ENCODE measurements around the gene PAX6.

Gene PAX6

DNA sequence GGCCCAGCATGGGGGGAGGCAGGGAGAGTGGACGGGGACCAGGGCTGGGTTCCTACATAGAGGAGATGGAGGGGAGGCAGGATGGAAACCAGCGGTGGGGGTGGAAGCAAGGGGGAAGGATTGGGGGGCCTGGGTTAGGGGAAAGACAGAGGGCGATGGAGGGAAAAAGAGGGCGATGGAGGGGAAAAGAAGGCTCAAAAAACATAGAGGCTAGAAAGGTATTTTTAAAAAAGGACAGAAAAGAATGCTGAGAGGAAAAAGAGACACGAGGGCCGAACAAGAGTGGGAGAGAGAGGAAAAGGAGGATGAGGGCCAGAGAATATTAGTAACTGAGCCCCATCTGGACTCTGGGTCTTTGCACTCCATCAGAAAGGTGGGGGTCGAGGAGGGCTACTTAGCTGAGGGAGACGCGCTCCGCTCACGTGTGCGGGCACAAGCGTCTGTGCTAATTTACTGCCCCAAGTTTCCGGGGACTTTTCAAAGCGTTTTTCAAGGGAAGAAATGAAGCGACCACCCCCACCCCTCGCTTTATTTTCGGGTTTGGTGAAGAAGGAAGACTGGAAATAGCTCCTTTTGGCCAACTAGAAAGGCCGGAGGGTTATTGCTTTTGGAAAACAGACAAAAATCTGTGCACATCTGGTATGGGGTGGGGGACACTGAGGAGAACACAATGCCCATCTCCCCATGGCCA, 14.5 kb downstream of the PAX6 start:
- Histone ChIP-seq H3K4me3 (replicated peaks; ENCODE audit: insufficient read depth, low read length) (no peak overlapping the region), H3K27ac (replicated peaks) (no peak overlapping the region), H3K27me3 (ENCODE audit: insufficient read depth, poor library complexity, severe bottlenecking) (peaks cover 59% of the 10 kb centered on the region)
- no peak for DNase-seq (ENCODE audit: low read depth in 1 of 2, low spot score in 1 of 2)
- TF ChIP-seq, protein P1, sequence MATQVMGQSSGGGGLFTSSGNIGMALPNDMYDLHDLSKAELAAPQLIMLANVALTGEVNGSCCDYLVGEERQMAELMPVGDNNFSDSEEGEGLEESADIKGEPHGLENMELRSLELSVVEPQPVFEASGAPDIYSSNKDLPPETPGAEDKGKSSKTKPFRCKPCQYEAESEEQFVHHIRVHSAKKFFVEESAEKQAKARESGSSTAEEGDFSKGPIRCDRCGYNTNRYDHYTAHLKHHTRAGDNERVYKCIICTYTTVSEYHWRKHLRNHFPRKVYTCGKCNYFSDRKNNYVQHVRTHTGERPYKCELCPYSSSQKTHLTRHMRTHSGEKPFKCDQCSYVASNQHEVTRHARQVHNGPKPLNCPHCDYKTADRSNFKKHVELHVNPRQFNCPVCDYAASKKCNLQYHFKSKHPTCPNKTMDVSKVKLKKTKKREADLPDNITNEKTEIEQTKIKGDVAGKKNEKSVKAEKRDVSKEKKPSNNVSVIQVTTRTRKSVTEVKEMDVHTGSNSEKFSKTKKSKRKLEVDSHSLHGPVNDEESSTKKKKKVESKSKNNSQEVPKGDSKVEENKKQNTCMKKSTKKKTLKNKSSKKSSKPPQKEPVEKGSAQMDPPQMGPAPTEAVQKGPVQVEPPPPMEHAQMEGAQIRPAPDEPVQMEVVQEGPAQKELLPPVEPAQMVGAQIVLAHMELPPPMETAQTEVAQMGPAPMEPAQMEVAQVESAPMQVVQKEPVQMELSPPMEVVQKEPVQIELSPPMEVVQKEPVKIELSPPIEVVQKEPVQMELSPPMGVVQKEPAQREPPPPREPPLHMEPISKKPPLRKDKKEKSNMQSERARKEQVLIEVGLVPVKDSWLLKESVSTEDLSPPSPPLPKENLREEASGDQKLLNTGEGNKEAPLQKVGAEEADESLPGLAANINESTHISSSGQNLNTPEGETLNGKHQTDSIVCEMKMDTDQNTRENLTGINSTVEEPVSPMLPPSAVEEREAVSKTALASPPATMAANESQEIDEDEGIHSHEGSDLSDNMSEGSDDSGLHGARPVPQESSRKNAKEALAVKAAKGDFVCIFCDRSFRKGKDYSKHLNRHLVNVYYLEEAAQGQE (IDR thresholded peaks at IDR 0.05; ENCODE audit: insufficient replicate concordance, low read depth), result no peak
- no peak for TF ChIP-seq GABPA (IDR thresholded peaks at IDR 0.05; ENCODE audit: low read depth)

DNA sequence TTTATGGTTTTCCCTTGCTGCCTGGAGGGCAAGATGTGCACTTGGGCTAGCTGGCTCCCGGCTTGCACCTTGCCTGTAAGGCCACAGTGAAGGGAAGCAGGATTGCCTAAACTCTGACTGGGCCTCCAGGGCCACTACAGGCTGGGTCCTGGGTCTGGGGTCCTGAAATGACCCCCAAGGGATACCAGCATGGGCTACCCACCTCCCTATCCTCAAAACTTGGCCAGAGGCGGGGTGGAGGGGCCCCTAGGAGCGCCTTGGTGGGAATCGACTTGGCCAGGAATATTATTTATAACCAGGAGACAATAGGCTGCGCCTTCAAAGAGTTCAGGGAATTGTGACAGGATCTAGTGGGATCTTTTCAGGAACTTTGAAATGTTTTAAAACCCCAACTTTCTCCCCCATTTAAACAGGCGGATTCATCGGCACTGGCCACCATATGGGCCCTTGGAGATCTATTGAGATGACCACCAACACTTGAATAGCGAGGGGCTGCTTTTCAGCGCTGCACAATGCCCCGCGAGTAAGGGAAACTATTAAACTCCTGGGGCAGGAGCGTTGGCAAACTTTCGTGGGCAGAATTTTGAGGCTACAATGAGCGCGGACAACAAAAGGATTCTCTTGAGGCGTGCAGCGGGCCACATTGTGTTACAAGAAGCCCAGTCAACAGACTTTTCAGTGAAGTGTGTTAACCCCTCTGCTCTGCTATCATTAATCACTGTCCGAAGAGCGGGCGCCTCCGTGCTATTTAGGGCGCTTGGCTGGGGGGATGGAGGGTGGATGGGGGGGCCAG, 15.2 kb downstream of the PAX6 start:
- Histone ChIP-seq H3K4me3 (replicated peaks; ENCODE audit: insufficient read depth, low read length) (no peak overlapping the region), H3K27ac (replicated peaks) (no peak overlapping the region), H3K27me3 (ENCODE audit: insufficient read depth, poor library complexity, severe bottlenecking) (peaks cover 51% of the 10 kb centered on the region)
- TF ChIP-seq, protein P2, sequence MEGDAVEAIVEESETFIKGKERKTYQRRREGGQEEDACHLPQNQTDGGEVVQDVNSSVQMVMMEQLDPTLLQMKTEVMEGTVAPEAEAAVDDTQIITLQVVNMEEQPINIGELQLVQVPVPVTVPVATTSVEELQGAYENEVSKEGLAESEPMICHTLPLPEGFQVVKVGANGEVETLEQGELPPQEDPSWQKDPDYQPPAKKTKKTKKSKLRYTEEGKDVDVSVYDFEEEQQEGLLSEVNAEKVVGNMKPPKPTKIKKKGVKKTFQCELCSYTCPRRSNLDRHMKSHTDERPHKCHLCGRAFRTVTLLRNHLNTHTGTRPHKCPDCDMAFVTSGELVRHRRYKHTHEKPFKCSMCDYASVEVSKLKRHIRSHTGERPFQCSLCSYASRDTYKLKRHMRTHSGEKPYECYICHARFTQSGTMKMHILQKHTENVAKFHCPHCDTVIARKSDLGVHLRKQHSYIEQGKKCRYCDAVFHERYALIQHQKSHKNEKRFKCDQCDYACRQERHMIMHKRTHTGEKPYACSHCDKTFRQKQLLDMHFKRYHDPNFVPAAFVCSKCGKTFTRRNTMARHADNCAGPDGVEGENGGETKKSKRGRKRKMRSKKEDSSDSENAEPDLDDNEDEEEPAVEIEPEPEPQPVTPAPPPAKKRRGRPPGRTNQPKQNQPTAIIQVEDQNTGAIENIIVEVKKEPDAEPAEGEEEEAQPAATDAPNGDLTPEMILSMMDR (IDR thresholded peaks at IDR 0.05; ENCODE audit: insufficient read depth, low read length), result no peak
- TF ChIP-seq, protein P1 (IDR thresholded peaks at IDR 0.05; ENCODE audit: insufficient replicate concordance, low read depth), result no peak
- no peak for TF ChIP-seq GABPA (IDR thresholded peaks at IDR 0.05; ENCODE audit: low read depth)
- TF ChIP-seq POLR2AphosphoS5 (IDR thresholded peaks at IDR 0.05; ENCODE audit: low read depth), result no peak
- TF ChIP-seq SPI1 (IDR thresholded peaks at IDR 0.05; ENCODE audit: borderline replicate concordance, low read depth), result no peak
- no peak for DNase-seq (ENCODE audit: low read depth in 1 of 2, low spot score in 1 of 2)

DNA sequence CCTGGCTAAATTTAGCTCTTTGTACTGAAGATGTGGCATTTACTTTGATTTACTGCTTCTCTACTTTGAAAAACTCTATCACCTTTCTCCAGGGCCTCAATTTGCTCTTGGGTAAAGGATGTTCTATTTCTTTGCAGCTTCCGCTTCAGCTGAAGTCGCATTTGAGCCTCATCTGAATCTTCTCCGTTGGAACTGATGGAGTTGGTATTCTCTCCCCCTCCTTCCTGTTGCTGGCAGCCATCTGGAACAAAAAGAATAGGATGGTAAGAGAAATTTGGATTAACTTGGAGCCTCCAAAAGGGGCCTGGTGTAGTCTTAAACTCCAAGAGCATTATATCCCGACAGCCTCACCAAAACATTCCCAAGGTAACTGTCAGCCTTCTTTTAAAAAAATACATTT, 16.6 kb downstream of the PAX6 start:
- H3K4me3 ChIP-seq (replicated peaks; ENCODE audit: insufficient read depth, low read length), result no peak overlapping the region
- TF ChIP-seq POLR2AphosphoS5 (IDR thresholded peaks at IDR 0.05; ENCODE audit: low read depth) (no peak), SPI1 (IDR thresholded peaks at IDR 0.05; ENCODE audit: borderline replicate concordance, low read depth) (no peak), GABPA (IDR thresholded peaks at IDR 0.05; ENCODE audit: low read depth) (no peak)
- TF ChIP-seq, protein P2 (IDR thresholded peaks at IDR 0.05; ENCODE audit: insufficient read depth, low read length), result no peak
- TF ChIP-seq, protein P1 (IDR thresholded peaks at IDR 0.05; ENCODE audit: insufficient replicate concordance, low read depth), result no peak
- peaks cover 39% of the 10 kb centered on the region for H3K27me3 ChIP-seq (ENCODE audit: insufficient read depth, poor library complexity, severe bottlenecking)
- DNase-seq (ENCODE audit: low read depth in 1 of 2, low spot score in 1 of 2), result no peak
- H3K27ac ChIP-seq (replicated peaks), result no peak overlapping the region

All from HL-60 (cell line).